ENCODE results near the gene ASTN2. TPM values are rescaled to one million over a fixed set of nuclear protein-coding genes. Genes with fewer than 3 reads are reported as not detected.

ASTN2 gene
- polyA plus RNA-seq, 1 experiment = 12.8 TPM

DNA sequence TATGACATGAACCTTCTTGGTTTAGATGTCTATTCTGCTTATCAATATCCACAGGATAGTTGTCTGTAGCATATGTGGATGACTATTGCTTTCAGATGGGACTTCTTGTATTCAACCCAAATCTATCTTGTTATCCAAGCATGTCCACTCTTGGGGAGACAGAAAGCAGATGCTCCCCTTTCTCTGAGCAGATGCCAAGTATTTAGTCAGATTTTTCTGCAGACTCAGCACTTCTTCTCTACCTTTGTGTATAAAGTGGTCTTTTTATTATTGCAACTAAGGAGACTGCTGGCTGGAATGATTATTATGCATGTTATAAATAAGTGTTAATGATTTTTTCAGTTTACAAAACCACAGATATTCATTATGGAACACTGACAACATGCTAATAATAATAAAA, 45.1 kb upstream of the ASTN2 start:
- no peak for TF ChIP-seq CTCF (IDR thresholded peaks at IDR 0.05; ENCODE audit: insufficient read depth, low read depth, low read length)
- no peak for DNase-seq (ENCODE audit: low read depth)
- ChIA-PET CTCF (interaction anchor here (0.7 to 1.6 kb wide), 2 partner anchors 28 to 663 kb away, joined by 3 read pairs; no protein-coding TSS in a partner anchor), POLR2A (no interaction called here)
- no peaks in the 10 kb centered on the region for H3K36me3 ChIP-seq (ENCODE audit: control insufficient read depth, insufficient read depth, low read length)
- H3K27me3 ChIP-seq (ENCODE audit: control insufficient read depth, insufficient read depth, low read length) = no peaks in the 10 kb centered on the region
- no peak overlapping the region for H3K4me3 ChIP-seq (ENCODE audit: low read depth, low read length)

DNA sequence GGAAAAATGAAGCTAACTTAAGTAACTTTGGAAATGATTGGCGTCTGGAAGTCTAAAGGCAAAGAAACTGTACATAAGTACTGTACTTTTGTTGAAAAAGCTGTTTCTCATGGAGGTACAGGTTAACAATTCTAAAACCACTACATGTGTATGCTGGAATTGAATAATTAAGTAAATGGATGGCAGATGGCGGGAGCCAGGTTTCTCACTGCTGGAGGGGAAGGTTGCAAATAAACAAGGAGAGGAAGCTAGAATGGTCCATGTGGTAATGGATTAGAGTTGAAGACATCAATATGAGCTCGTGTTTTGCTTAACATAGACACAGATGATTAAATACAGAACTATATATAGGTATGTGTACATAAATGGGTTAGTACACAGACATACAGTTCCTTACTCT, 43.2 kb upstream of the ASTN2 start:
- ChIA-PET CTCF (no interaction called here), POLR2A (no interaction called here)
- Histone ChIP-seq H3K36me3 (ENCODE audit: control insufficient read depth, insufficient read depth, low read length) (no peaks in the 10 kb centered on the region), H3K27me3 (ENCODE audit: control insufficient read depth, insufficient read depth, low read length) (no peaks in the 10 kb centered on the region), H3K4me3 (ENCODE audit: low read depth, low read length) (no peak overlapping the region)
- no peak for TF ChIP-seq CTCF (IDR thresholded peaks at IDR 0.05; ENCODE audit: insufficient read depth, low read depth, low read length)
- no peak for DNase-seq (ENCODE audit: low read depth)

DNA sequence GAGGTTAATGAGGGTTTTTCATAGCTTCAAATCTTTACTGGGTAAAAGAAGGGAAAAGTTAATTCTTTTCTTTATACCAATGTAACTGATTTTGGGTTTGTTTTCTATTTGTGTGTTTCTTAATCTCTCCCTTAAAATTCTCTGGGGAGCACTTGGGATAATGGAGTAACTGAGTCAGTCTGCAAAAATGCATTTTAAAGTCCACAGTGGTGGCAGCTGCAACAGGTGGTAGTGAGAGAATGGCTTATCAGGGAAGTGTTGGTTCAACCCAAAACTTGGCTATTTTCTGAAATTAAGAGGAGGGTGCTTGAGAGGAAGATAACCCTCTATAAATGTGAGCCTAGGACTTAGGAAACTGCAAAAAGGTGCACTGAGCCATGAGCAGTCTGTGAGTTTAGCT, 39.9 kb upstream of the ASTN2 start:
- ChIA-PET CTCF (no interaction called here), POLR2A (no interaction called here)
- no peaks in the 10 kb centered on the region for H3K36me3 ChIP-seq (ENCODE audit: control insufficient read depth, insufficient read depth, low read length)
- H3K4me3 ChIP-seq (ENCODE audit: low read depth, low read length) = no peak overlapping the region
- H3K27me3 ChIP-seq (ENCODE audit: control insufficient read depth, insufficient read depth, low read length) = no peaks in the 10 kb centered on the region
- no peak for DNase-seq (ENCODE audit: low read depth)
- TF ChIP-seq CTCF (IDR thresholded peaks at IDR 0.05; ENCODE audit: insufficient read depth, low read depth, low read length) = no peak

DNA sequence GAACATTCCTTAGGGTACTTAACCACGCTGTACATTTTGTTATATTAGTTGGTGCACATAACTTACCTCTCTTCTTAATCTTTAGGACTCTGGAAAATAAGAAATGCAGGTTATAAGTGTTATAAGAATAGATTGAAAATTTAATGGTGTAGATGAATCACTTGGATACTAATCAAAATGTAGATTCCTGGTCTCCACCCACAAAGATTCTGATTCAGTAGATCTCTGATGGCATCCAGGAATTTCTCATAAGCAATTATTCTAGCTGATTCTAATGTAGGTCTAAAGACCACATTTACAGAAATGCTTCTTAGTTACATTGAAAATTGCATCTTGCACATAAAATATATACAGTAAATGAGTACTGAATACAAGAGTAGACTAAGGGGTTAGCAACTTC, 38.9 kb upstream of the ASTN2 start:
- Histone ChIP-seq H3K36me3 (ENCODE audit: control insufficient read depth, insufficient read depth, low read length) (no peaks in the 10 kb centered on the region), H3K4me3 (ENCODE audit: low read depth, low read length) (no peak overlapping the region), H3K27me3 (ENCODE audit: control insufficient read depth, insufficient read depth, low read length) (no peaks in the 10 kb centered on the region)
- DNase-seq (ENCODE audit: low read depth) = no peak
- ChIA-PET CTCF (no interaction called here), POLR2A (no interaction called here)
- TF ChIP-seq CTCF (IDR thresholded peaks at IDR 0.05; ENCODE audit: insufficient read depth, low read depth, low read length) = no peak

GRCh38 chr9:117451311-117451710, 36.5 kb upstream of the ASTN2 start:
- H3K27me3 ChIP-seq (ENCODE audit: control insufficient read depth, insufficient read depth, low read length) = no peaks in the 10 kb centered on the region
- TF ChIP-seq CTCF (IDR thresholded peaks at IDR 0.05; ENCODE audit: insufficient read depth, low read depth, low read length) = no peak
- H3K36me3 ChIP-seq (ENCODE audit: control insufficient read depth, insufficient read depth, low read length) = no peaks in the 10 kb centered on the region
- DNase-seq (ENCODE audit: low read depth) = no peak
- POLR2A ChIA-PET = no interaction called here
- H3K4me3 ChIP-seq (ENCODE audit: low read depth, low read length) = no peak overlapping the region
- CTCF ChIA-PET = no interaction called here
